HG02610 (cell line): ENCODE results near the gene LDLRAD4.
A peak's percentile ranks its signal among the peaks of the same experiment; 100 is the strongest.

Experiments used
- ATAC-seq: cut with Tn5 transposase; IDR thresholded peaks from one replicate; pipeline ENCODE4 v1.9.1; 2021; ENCODE audit warnings: mild to moderate bottlenecking, moderate library complexity; ENCODE audit not compliant: unreplicated experiment

The LDLRAD4 gene

GRCh38 chr18:13555865-13556264 is 337.3 kb downstream of the LDLRAD4 start:
- no peak for ATAC-seq

- no peak for ATAC-seq
These were observed 337.9 kb downstream of the LDLRAD4 start for GRCh38 chr18:13556502-13556901.

DNA sequence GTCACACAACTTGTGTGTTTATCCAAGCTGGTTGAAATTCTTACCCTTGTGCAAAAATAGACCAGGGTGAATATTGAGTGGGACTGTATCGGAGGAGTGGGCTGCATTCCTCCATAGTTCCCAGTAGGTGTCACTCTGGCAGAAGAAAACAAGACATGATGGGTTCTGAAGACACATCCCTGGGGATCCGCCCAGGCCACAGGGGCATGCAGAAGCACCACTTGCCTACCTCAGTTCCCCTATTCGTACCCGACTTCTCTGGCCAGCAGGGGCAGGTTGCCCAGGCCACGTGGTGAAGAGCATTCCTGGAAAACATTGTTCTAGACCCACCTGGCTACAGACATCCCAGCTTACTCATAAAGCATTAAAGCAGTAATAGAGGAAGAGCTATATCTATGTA is 339.6 kb downstream of the LDLRAD4 start:
- peak; percentile 49 for ATAC-seq

DNA sequence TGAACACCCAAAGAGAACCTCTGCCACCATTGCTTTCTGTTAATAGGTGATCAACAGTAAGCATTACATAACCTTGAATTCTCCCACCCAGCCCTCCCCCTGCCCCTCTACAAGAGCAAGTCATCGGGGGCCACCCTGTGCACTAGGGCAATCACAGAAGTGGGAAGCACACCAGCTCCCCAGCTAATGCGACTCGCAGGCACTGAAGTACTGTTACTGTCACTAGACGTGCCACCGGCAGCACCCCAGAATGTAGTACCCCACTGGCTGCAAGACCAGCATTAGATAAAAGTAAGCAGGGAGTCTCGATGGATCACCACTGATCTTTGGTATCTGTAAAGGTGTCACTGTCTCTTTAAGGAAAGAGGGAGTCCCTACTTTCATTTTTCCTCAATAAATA is 340.2 kb downstream of the LDLRAD4 start:
- no peak for ATAC-seq

GRCh38 chr18:13559754-13560153 is 341.2 kb downstream of the LDLRAD4 start:
- no peak for ATAC-seq

GRCh38 chr18:13560306-13560705 is 341.7 kb downstream of the LDLRAD4 start:
- no peak for ATAC-seq

DNA sequence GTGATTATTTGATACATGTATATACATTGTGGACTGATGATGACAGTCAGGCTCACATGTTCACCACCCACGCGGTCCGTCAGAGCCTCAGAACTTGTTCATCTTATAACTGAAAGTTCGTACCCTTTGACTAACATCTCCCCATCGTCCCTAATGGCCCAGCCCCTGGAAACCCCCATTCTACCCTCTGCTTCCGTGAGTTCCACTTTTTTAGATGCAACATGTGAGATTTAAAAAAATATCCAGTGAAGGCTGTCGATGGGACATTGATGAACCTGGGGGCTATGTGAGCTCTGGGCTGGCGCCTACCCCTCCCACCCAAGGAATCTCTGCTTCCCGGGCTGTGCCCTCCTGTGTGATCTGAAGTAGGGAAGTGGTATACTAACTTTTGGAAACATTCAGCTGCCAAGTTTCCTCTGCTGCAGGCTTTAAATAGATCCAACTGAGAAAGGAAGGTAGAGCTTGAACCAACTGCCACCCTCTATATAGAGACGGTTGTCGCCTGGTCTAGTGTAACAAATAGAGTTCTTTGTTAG is 344.0 kb downstream of the LDLRAD4 start:
- ATAC-seq, result peak; percentile 70

DNA sequence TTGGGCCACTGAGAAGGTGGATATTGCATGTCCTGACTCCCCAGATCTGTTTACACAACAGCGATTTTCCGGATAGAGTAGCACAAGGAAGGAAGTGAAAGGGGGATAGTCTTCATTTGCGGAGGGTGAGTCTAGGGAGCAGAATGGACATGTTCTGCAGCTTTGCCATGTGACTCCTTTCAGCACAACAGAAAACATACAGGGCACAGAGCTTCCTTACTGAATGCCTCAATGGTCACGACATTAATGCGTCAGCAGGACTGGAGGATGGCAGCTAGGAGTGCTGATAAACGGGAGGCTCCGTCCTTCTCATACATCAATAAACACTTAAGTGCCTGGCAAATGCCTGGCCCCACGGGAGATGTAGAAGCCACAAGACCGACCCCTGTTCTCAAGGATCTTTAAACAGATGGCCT is 344.8 kb downstream of the LDLRAD4 start:
- no peak for ATAC-seq

- no peak for ATAC-seq
These were observed 346.0 kb downstream of the LDLRAD4 start for GRCh38 chr18:13564579-13564978.

DNA sequence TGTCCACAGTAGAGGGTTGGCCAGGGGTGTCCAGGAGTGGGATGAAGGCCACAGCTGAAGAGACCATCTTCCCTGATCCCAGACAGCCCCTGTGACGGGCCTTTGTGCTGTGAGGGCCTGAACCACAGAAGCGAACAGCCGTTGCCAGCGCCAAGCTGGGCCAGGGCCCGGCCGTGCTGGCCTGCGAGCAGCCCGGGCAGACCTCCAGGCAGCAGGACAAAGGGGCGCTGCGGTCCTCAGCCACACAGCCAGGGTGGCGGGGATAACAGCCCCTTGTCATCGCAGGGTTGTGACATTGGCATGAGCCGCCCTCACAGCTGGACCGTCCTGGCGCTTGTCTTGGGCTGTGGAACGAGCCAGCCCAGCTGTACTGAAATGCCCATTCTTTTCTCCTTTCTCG is 346.7 kb downstream of the LDLRAD4 start:
- ATAC-seq, result no peak

DNA sequence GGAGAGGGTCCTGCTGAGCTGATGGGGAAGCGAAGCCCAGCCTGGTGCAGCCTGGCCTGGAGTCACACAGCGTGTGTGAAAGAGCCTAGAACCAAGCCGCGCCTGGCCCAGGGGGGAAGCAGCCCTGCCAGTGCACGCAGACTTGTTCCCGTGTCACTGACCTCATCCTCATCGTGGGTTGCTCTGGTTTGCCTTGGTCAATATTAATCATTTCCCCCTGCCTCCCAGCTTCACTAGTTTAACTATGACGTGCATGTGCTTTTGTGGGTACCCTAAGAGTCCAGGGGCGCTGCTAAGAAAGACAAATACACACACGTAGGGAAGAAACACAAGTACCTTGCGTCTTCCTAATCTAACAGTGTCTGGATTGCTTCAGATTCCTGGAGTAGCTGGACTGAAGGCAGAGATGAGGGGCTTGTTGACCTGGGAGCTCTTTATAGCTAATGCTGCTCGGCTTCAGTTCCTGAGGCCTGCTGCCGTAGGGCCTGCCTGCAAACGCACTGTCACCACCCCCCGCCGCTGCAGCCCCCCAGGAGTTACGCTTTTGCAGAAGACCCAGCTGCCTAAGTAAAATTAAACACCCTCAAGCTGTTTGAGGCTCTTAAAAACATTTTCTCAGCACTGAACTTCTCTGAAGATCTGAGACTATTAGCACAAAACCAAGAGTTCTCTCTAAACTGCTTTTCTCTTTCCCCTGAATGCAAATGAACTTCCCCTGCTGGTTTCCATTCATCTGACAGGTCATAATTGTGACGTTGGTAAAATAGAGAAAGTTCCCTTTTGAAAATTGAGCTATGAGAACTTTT is 348.6 kb downstream of the LDLRAD4 start:
- peak; percentile 40 for ATAC-seq

DNA sequence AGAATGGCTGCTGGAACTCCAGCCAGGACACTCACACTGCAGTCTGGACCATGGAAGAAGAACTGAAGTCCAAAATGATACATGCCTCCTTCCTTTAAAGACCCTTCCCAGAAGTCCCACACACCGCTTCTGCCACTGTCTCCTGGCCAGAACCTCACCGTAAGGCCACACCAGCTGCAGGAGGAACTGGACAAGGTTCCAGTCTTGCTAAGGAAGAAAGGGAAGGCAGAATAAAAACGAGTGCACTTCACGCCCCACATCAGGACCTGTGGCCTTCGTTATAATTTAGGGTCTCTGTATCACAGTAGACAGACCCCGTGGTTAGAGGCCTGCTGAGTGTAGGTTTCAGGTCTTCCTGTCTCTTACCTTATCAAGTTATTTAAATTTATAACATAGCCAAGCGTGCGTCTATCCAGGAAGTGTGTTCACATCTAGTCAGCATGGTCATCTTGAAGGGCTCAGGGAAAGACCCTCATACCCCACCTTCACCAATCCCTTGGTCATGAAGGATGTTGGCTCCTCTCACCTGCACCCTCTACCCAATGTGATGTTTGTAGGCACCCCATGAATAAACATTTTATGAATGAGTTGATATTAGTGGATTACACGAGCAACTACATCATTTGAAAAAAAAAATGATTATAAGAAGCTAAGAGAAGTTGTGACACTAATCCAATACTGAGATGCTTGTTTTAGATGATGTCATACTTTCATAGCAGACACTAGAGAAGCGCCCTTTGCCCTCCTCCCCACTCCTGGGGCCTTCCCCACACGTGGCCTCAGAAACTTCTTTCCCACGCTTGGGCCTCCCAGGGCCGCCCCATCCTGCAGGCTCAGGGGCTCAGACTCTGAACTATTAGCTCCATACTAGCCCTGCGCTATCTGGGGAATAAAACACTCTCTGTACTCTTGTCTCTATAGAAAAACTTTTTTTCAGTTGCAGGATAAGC is 350.2 kb downstream of the LDLRAD4 start:
- peak; percentile 76 for ATAC-seq

GRCh38 chr18:13570216-13570615 is 351.7 kb downstream of the LDLRAD4 start:
- no peak for ATAC-seq

- ATAC-seq, result no peak
These were observed 352.4 kb downstream of the LDLRAD4 start for GRCh38 chr18:13570856-13571495.

DNA sequence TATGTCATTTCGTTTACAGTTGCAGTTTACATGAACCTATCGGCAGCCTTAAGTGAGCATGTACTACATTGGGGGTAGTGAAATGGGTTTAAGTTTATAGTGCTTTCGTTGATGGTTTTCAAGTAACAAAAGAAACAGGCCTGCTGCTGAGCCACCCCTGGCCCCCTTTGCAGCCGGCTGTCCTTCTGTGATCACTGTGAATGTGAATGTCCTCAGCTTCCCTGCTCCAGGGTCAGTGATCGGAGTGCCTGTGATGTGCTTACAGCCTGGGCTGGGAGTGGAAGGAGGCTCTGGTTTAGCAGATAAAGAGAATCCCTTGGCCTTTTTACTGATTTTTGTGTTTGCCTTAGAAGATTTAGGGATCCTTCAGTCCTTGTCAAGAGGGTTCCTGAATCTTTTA is 353.6 kb downstream of the LDLRAD4 start:
- ATAC-seq, result no peak

DNA sequence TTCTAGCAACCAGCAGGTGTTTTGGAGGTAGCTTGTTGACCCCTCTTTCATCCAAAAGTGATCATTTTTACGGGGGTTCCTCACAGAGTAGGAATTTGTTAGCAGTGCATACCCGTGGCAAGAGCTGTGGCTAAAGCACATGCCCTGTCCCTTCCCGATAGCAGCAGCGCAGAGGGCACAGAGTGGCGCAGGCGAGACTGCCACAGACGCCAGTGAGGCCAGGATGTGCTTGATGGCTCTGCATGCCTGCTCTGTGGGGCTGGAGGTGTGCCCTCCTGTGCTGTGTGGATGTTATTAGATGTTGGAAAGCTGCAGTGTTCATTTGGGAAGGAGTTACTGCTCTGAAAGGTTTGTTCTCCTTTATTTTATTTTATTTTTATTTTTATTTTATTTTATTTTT is 354.2 kb downstream of the LDLRAD4 start:
- ATAC-seq, result no peak

DNA sequence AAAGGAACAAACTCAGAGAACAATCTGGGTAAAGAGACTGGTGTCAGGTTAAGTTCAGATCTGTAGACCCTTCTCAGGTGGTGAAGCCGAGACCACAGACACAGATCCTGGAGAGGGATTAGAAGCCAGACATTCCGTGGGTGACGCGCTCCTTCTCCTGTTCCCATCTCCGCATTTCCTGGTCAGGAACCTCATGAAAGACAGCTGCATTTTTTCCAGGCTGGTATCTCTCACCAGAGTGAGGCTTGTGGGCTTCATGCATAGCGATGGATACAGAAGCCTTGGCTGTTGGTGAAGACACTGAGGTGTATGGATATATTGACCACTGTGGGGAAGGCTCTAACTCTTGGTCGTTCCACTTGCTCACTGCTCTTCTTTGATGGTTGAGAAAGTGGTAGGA is 355.2 kb downstream of the LDLRAD4 start:
- ATAC-seq, result no peak

GRCh38 chr18:13574355-13574754 is 355.8 kb downstream of the LDLRAD4 start:
- ATAC-seq, result no peak

DNA sequence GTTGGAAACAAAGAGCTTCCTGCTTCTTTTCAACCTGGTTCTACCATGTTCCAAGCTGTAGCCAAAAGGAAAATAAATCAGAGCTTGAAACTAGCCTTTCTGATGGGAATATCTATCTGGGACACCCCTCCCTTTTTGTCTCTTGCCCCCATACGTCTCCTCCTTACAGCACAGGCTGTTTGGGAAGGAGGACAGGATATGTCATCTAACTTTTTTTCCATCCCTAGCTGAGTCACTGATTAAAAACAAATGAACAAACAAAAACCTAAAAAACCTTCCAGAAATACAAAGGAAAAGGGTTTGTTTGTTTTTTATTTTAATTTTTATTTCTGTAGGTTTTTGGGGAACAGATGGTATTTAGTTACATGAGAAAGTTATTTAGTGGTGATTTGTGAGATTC is 356.2 kb downstream of the LDLRAD4 start:
- ATAC-seq, result no peak

DNA sequence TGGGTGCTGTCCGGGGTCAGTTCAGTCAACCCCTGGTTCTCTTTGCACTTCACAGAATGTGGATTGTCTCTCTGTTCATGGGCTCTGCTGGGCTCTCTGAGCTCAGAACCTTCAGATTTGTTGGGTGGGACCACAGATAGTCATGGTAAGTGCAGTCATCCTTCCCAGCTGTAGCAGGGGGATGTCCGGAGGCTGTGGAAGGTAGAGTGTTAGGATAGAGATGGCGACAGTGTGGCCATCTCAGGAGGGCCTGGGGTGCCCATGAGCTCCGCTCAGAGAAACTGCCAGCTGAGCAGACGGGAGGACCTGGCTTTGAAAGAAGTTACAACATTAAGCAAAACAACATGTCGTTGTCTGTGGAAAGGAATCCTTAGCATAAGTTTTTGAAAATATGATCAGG is 358.0 kb downstream of the LDLRAD4 start:
- ATAC-seq, result peak; percentile 31

DNA sequence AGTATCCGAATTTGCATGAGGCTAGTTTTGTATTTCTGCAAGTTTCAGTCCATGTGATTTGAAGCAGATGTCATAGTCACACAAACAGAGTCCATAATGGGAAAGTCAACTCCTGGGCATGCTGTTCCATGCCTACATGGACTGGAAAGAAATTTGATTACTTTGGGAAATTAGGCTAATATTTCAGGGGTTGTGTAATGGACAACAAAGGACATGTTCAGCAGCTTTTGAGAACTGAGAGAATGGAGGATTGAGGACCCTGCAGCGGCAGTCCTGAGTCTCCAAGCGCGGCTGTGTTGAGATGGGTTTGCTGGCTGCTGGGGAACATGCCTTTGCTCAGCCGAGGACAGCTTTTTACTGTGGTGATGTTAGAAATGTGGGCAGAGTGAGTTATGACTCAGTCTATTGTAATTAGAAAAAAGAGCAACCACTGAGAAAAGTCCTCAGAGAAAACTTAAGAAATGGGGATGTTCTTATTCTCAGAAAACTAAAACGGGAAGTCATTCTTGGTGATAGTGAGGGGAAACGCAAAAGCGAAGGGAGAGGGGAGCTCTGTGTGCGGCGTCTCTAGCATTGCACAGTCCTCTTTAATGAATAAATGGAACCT is 358.6 kb downstream of the LDLRAD4 start:
- peak; percentile 88 for ATAC-seq
